B cell (primary cell): ENCODE data around the gene NPAS2. TPM values are rescaled to one million over a fixed set of nuclear protein-coding genes. Genes with fewer than 3 reads are reported as not detected.

Source experiments
- ATAC-seq: fragments of 200-7000 bp; cut with Tn5 transposase; one replicate; pipeline ENCODE4 v1.10.0; 2021; ENCODE audit warnings: low read depth, mild to moderate bottlenecking, moderate number of reproducible peaks, moderate library complexity
- CTCF ChIA-PET: fragments of 350-600 bp; sonication (Branson Sonifier 250); formaldehyde crosslinking; loops from one replicate; lab custom pipeline; 2021; ENCODE audit warnings: antibody characterized with exemption, inconsistent platforms; lab: Charles Lee
- POLR2A ChIA-PET: fragments of 350-600 bp; sonication (Branson Sonifier 250); formaldehyde crosslinking; loops from one replicate; lab custom pipeline; 2021; ENCODE audit warnings: antibody characterized with exemption; lab: Charles Lee
- DNase-seq: peaks from one replicate; pipeline ENCODE4 v3.0.0; 2013
- H2AFZ ChIP-seq: 2 replicates; pipeline ENCODE4 v1.6.1; 2012; ENCODE audit warnings: mild to moderate bottlenecking, low read depth, low read length; ENCODE audit not compliant: insufficient read depth, poor library complexity, severe bottlenecking
- H3K27ac ChIP-seq, 2 donors: 1 replicate in 1 of 2; 2 replicates in 1 of 2; pipeline ENCODE4 v1.5.1; 2012 to 2013; ENCODE audit warnings: low read length in 2 of 2, mild to moderate bottlenecking in 2 of 2, moderate library complexity in 1 of 2
- H3K27me3 ChIP-seq, 4 experiments: fragments of 200-600 bp in 1 of 4; sonication (generic) in 1 of 4; replicated peaks in 1 of 4; 1 replicate in 2 of 4; 2 replicates in 2 of 4; pipeline versions ENCODE4 v1.6.1 to v1.7.0; 2013 to 2016; ENCODE audit warnings: low read length in 3 of 4, mild to moderate bottlenecking in 2 of 4, mixed read lengths in 1 of 4, moderate library complexity in 1 of 4; ENCODE audit not compliant: insufficient read depth in 4 of 4, control insufficient read depth in 3 of 4; ENCODE audit errors: control extremely low read depth in 1 of 4
- H3K36me3 ChIP-seq, 2 experiments: replicated peaks in 1 of 2; 1 replicate in 1 of 2; 2 replicates in 1 of 2; pipeline versions ENCODE4 v1.6.1 to v1.7.1; 2013; ENCODE audit warnings: low read length in 1 of 2; ENCODE audit not compliant: insufficient read depth in 2 of 2, control insufficient read depth in 1 of 2; ENCODE audit errors: control extremely low read depth in 1 of 2, extremely low read depth in 1 of 2
- H3K4me1 ChIP-seq, 2 donors: fragments of 200-600 bp in 1 of 2; sonication (generic) in 1 of 2; 1 replicate in 1 of 2; 2 replicates in 1 of 2; pipeline versions ENCODE4 v1.5.1 to v1.6.1; 2013 to 2017; ENCODE audit warnings: low read length in 2 of 2; ENCODE audit not compliant: control insufficient read depth in 2 of 2, insufficient read depth in 2 of 2
- H3K4me2 ChIP-seq: replicated peaks from 2 replicates; pipeline ENCODE3; 2012; ENCODE audit warnings: mild to moderate bottlenecking, low read depth, low read length; ENCODE audit not compliant: poor library complexity, severe bottlenecking
- H3K4me3 ChIP-seq, 5 experiments: fragments of 200-600 bp in 1 of 5; sonication (generic) in 1 of 5; 1 replicate in 3 of 5; 2 replicates in 2 of 5; pipeline versions ENCODE4 v1.5.1 to v1.7.0; 2011 to 2016; ENCODE audit warnings: low read length in 4 of 5, mild to moderate bottlenecking in 4 of 5, low read depth in 2 of 5, control low read depth in 1 of 5, moderate library complexity in 1 of 5; ENCODE audit not compliant: insufficient read depth in 1 of 5; ENCODE audit errors: control extremely low read depth in 1 of 5, extremely low read depth in 1 of 5
- H3K79me2 ChIP-seq: fragments of 200-600 bp; sonication (generic); one replicate; pipeline ENCODE4 v1.6.0; 2016; ENCODE audit warnings: low read length; ENCODE audit not compliant: control insufficient read depth, insufficient read depth
- H3K9ac ChIP-seq: fragments of 200-600 bp; sonication (generic); 2 replicates; pipeline ENCODE4 v1.6.1; 2017; ENCODE audit warnings: mild to moderate bottlenecking, low read length, moderate library complexity
- H3K9me3 ChIP-seq, 3 donors: one replicate each; pipeline versions ENCODE4 v1.6.1 to v1.7.1; 2013; ENCODE audit warnings: low read length in 2 of 3; ENCODE audit not compliant: control insufficient read depth in 2 of 3, insufficient read depth in 1 of 3; ENCODE audit errors: control extremely low read depth in 1 of 3
- H4K20me1 ChIP-seq: 2 replicates; pipeline ENCODE4 v1.6.0; 2012; ENCODE audit warnings: mild to moderate bottlenecking, low read length; ENCODE audit not compliant: insufficient read depth, control insufficient read depth, poor library complexity, severe bottlenecking
- H3K27ac Mint-ChIP-seq: one replicate; pipeline ENCODE4 v1.8.0; 2021; ENCODE audit warnings: mixed read lengths
- H3K27me3 Mint-ChIP-seq: one replicate; pipeline ENCODE4 v1.8.0; 2021; ENCODE audit warnings: mixed read lengths
- H3K4me1 Mint-ChIP-seq: one replicate; pipeline ENCODE4 v1.8.0; 2021; ENCODE audit warnings: mixed read lengths
- H3K4me3 Mint-ChIP-seq: one replicate; pipeline ENCODE4 v1.8.0; 2021; ENCODE audit warnings: mixed read lengths
- H3K9me3 Mint-ChIP-seq: one replicate; pipeline ENCODE4 v1.8.0; 2022; ENCODE audit warnings: mixed read lengths; ENCODE audit not compliant: insufficient read depth
- EZH2 ChIP-seq: IDR thresholded peaks from 2 replicates; pipeline ENCODE4 v1.6.1; 2012; ENCODE audit warnings: borderline replicate concordance, low read depth, mild to moderate bottlenecking, moderate library complexity, low read length; ENCODE audit not compliant: insufficient read depth, poor library complexity, severe bottlenecking
- WGBS: methylation state at CpG from one replicate; pipeline ENCODE4 v1.1.5; 2013; ENCODE audit warnings: missing lambda C conversion rate; ENCODE audit not compliant: insufficient coverage; 5-methylcytosine and 5-hydroxymethylcytosine counted together
- intact Hi-C: fragments of 100-400 bp; cut with micrococcal nuclease; formaldehyde crosslinking; loops from one replicate; pipeline ENCODE4 v1.10.0; 2022
- polyA plus RNA-seq: library from polyadenylated mRNA; depleted of rRNA; stranded (reverse); fragments of >200 nt; gene quantifications from 2 replicates; pipeline ENCODE4 v1.2.3, GENCODE V29; 2012
- total RNA-seq, 2 donors: library from RNA; stranded (reverse); fragments of 120-200 nt in 1 of 2; gene quantifications; 1 replicate in 1 of 2; 2 replicates in 1 of 2; pipeline versions ENCODE4 v1.2.3 to v1.2.4, GENCODE V29; 2013 to 2022
- TF ChIP-seq, protein P1 (sequence below): fragments of 200-600 bp; IDR thresholded peaks from one replicate; pipeline ENCODE4 v1.8.0; 2022; ENCODE audit warnings: antibody characterized with exemption, mild to moderate bottlenecking

The NPAS2 gene
- total and polyA plus RNA-seq, 2 donors (not counting 1 experiment from before 2014, with no cell fraction given): not detected

DNA sequence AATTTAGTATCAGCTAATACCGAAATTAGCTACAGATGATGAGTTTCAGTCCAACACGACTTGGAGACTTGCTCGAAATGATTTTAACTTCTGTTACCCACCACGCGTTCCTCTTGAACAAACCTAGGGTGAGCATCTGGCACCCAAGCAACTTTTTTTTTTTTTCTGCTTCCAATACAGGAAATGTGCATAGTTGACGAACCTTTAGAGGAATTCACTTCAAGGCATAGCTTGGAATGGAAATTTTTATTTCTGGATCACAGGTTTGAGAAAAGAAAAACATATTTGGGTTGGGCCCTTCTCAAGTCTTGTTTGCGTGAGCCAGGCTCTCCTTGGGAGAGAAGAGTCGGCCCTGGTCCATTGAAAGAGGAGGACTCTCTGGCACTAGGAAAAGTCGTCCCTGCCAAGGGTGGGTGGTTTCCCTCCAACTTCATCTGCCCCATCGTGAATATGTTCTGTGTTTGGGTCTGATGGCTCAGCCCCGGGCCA lies 144.8 kb downstream of the NPAS2 start:
- H3K4me3 Mint-ChIP-seq: no peak overlapping the region
- H3K4me1 Mint-ChIP-seq: no peaks in the 10 kb centered on the region
- Histone ChIP-seq H3K27me3 (no peaks in the 10 kb centered on the region), H3K4me3 (no peak overlapping the region), H3K79me2 (no peaks in the 10 kb centered on the region), H3K36me3 (no peaks in the 10 kb centered on the region), H3K4me1 (no peaks in the 10 kb centered on the region), H4K20me1 (no peaks in the 10 kb centered on the region), H3K9me3 (no peaks in the 10 kb centered on the region), H2AFZ (no peak overlapping the region), H3K9ac (no peak overlapping the region), H3K27ac (no peak overlapping the region), H3K4me2 (no peak overlapping the region)
- ChIA-PET CTCF (no interaction called here), POLR2A (no interaction called here)
- intact Hi-C loops: no loop called here
- peaks cover 14% of the 10 kb centered on the region for H3K27me3 Mint-ChIP-seq
- 90% methylated on average over 3 of the region's 11 CpGs for WGBS
- no peak overlapping the region for H3K27ac Mint-ChIP-seq
- TF ChIP-seq EZH2: no peak
- TF ChIP-seq, protein P1, sequence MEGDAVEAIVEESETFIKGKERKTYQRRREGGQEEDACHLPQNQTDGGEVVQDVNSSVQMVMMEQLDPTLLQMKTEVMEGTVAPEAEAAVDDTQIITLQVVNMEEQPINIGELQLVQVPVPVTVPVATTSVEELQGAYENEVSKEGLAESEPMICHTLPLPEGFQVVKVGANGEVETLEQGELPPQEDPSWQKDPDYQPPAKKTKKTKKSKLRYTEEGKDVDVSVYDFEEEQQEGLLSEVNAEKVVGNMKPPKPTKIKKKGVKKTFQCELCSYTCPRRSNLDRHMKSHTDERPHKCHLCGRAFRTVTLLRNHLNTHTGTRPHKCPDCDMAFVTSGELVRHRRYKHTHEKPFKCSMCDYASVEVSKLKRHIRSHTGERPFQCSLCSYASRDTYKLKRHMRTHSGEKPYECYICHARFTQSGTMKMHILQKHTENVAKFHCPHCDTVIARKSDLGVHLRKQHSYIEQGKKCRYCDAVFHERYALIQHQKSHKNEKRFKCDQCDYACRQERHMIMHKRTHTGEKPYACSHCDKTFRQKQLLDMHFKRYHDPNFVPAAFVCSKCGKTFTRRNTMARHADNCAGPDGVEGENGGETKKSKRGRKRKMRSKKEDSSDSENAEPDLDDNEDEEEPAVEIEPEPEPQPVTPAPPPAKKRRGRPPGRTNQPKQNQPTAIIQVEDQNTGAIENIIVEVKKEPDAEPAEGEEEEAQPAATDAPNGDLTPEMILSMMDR: no peak
- H3K9me3 Mint-ChIP-seq: no peaks in the 10 kb centered on the region
- DNase-seq: no peak
- no peak for ATAC-seq

- 96% methylated on average over 2 of the region's 5 CpGs for WGBS
- CTCF ChIA-PET: no interaction called here
- H4K20me1 ChIP-seq: no peaks in the 10 kb centered on the region
These were observed 145.7 kb downstream of the NPAS2 start for GRCh38 chr2:100965596-100965995.

More at GRCh38 chr2:100965596-100965995, 145.7 kb downstream of the NPAS2 start:
- no peak overlapping the region for H3K27ac ChIP-seq
- Mint-ChIP-seq H3K27me3 (peaks cover 14% of the 10 kb centered on the region), H3K9me3 (no peaks in the 10 kb centered on the region), H3K4me3 (no peak overlapping the region), H3K27ac (no peak overlapping the region), H3K4me1 (no peaks in the 10 kb centered on the region)
- no peak overlapping the region for H3K4me2 ChIP-seq
- no peaks in the 10 kb centered on the region for H3K36me3 ChIP-seq
- H3K9ac ChIP-seq: no peak overlapping the region
- intact Hi-C loops: no loop called here
- H3K79me2 ChIP-seq: no peaks in the 10 kb centered on the region
- TF ChIP-seq, protein P1: no peak
- no peak for TF ChIP-seq EZH2
- H3K4me1 ChIP-seq: no peaks in the 10 kb centered on the region
- H3K4me3 ChIP-seq: no peak overlapping the region
- DNase-seq: no peak
- POLR2A ChIA-PET: no interaction called here
- no peak overlapping the region for H2AFZ ChIP-seq
- H3K9me3 ChIP-seq: no peaks in the 10 kb centered on the region
- H3K27me3 ChIP-seq: no peaks in the 10 kb centered on the region
- ATAC-seq: no peak
